A549 (cell line): ENCODE data around the gene GPR139. TPM values are rescaled to one million over a fixed set of nuclear protein-coding genes. Genes with fewer than 3 reads are reported as not detected.

ENCODE experiments used
- ATAC-seq, 2 experiments: fragments of 200-7000 bp in 1 of 2; fragments of >200 bp in 1 of 2; cut with Nextera tagmentation in 1 of 2; cut with Tn5 transposase in 1 of 2; 3 replicates each; pipeline versions ENCODE4 v1.8.0 to v1.9.1; 2018 to 2020; ENCODE audit warnings: mild to moderate bottlenecking in 1 of 2, moderate library complexity in 1 of 2
- CTCF ChIA-PET: fragments of 300-600 bp; sonication (Branson Sonifier 250); formaldehyde crosslinking; extraction: SDS; loops from one replicate; lab custom pipeline; 2021; ENCODE audit warnings: antibody characterized with exemption, inconsistent platforms; lab: Yijun Ruan, JAX
- POLR2A ChIA-PET: fragments of 350-600 bp; formaldehyde crosslinking; extraction: SDS; loops from one replicate; lab custom pipeline; 2021; ENCODE audit warnings: antibody characterized with exemption, inconsistent platforms; lab: Yijun Ruan, JAX
- DNase-seq, 2 experiments: peaks; one replicate each; pipeline versions ENCODE4 v3.0.0 to v3.0.0-alpha.2; 2011 to 2016; ENCODE audit warnings: low read depth in 1 of 2, low spot score in 1 of 2
- FAIRE-seq: peaks from 2 replicates; lab custom pipeline; 2011; peaks lifted over from hg19 to GRCh38; lab: Jason Lieb, UNC
- H3K27ac ChIP-seq, 2 experiments: fragments of >200 bp; sonication (Bioruptor Twin); formaldehyde crosslinking; 3 replicates each; pipeline ENCODE4 v1.5.1; 2016 to 2017
- H3K4me1 ChIP-seq: fragments of >200 bp; sonication (Bioruptor Twin); formaldehyde crosslinking; 3 replicates; pipeline ENCODE4 v1.6.1; 2016
- H3K4me2 ChIP-seq: fragments of >200 bp; sonication (Bioruptor Twin); formaldehyde crosslinking; 3 replicates; pipeline ENCODE4 v1.6.1; 2016
- H3K4me3 ChIP-seq: fragments of >200 bp; sonication (Bioruptor Twin); formaldehyde crosslinking; 3 replicates; pipeline ENCODE4 v1.5.1; 2016
- H3K9me3 ChIP-seq: fragments of >200 bp; sonication (Bioruptor Twin); formaldehyde crosslinking; 3 replicates; pipeline ENCODE4 v1.6.1; 2016
- CBX8 ChIP-seq: fragments of 200-600 bp; sonication (generic); IDR thresholded peaks from 2 replicates; pipeline ENCODE4 v1.6.1; 2016
- CEBPB ChIP-seq, 2 experiments: fragments of >200 bp in 1 of 2; sonication (Bioruptor Twin) in 1 of 2; formaldehyde crosslinking in 1 of 2; IDR thresholded peaks; 2 replicates each; pipeline ENCODE4 v1.6.1; 2012 to 2016
- CHD2 ChIP-seq: fragments of 150-350 bp; IDR thresholded peaks from 2 replicates; pipeline ENCODE4 v1.6.1; 2014; ENCODE audit warnings: low read length; ENCODE audit not compliant: partially characterized antibody
- CTCF ChIP-seq: fragments of >200 bp; sonication (Bioruptor Twin); formaldehyde crosslinking; IDR thresholded peaks from 3 replicates; pipeline ENCODE4 v1.5.1; 2016
- E2F6 ChIP-seq: IDR thresholded peaks from 2 replicates; pipeline ENCODE4 v1.6.1; 2012; ENCODE audit warnings: low read depth, borderline replicate concordance
- EHMT2 ChIP-seq: fragments of 200-600 bp; sonication (generic); IDR thresholded peaks from 2 replicates; pipeline ENCODE4 v1.6.1; 2016; ENCODE audit warnings: antibody characterized with exemption, low read depth, mild to moderate bottlenecking, moderate library complexity
- EP300 ChIP-seq, 2 experiments: fragments of >200 bp; sonication (Bioruptor Twin); formaldehyde crosslinking; IDR thresholded peaks; 2 replicates in 1 of 2; 3 replicates in 1 of 2; pipeline ENCODE4 v1.6.1; 2016 to 2017
- FOSL2 ChIP-seq, 2 experiments: fragments of 450-650 bp in 1 of 2; fragments of >200 bp in 1 of 2; sonication (Bioruptor Twin) in 1 of 2; formaldehyde crosslinking; IDR thresholded peaks; 2 replicates each; pipeline versions ENCODE4 v1.5.0 to v1.6.1; 2016 to 2020; ENCODE audit warnings: mild to moderate bottlenecking in 1 of 2, moderate library complexity in 1 of 2
- FOXS1 ChIP-seq: fragments of 250-450 bp; sonication (Bioruptor Pico); IDR thresholded peaks from 2 replicates; pipeline ENCODE4 v1.5.0; 2020; ENCODE audit warnings: mild to moderate bottlenecking, moderate library complexity
- HMGXB4 ChIP-seq: fragments of 250-450 bp; sonication (Bioruptor Pico); IDR thresholded peaks from 2 replicates; pipeline ENCODE4 v1.5.0; 2021; ENCODE audit warnings: mild to moderate bottlenecking, moderate library complexity, borderline replicate concordance
- HOXA7 ChIP-seq: fragments of 250-450 bp; sonication (Bioruptor Pico); IDR thresholded peaks from 2 replicates; pipeline ENCODE4 v1.5.0; 2020; ENCODE audit warnings: mild to moderate bottlenecking, moderate library complexity
- JUN ChIP-seq, 2 experiments: fragments of >200 bp; sonication (Bioruptor Twin); formaldehyde crosslinking; IDR thresholded peaks; 2 replicates in 1 of 2; 3 replicates in 1 of 2; pipeline ENCODE4 v1.6.1; 2016 to 2017
- KDM1A ChIP-seq: fragments of 200-600 bp; sonication (generic); IDR thresholded peaks from 2 replicates; pipeline ENCODE4 v1.6.1; 2016; ENCODE audit warnings: low read depth, mild to moderate bottlenecking
- NPAS2 ChIP-seq: fragments of 250-450 bp; sonication (Bioruptor Pico); IDR thresholded peaks from 2 replicates; pipeline ENCODE4 v1.8.0; 2022; ENCODE audit warnings: mild to moderate bottlenecking, moderate library complexity, borderline replicate concordance
- PBX3 ChIP-seq: IDR thresholded peaks from 2 replicates; pipeline ENCODE4 v1.6.1; 2012
- POLR2A ChIP-seq: IDR thresholded peaks from 2 replicates; pipeline ENCODE4 v1.6.1; 2012; ENCODE audit warnings: mild to moderate bottlenecking, low read length
- RARB ChIP-seq: fragments of 250-450 bp; sonication (Bioruptor Pico); IDR thresholded peaks from 2 replicates; pipeline ENCODE4 v1.8.0; 2021; ENCODE audit warnings: mild to moderate bottlenecking, moderate library complexity
- RFX5 ChIP-seq: fragments of 450-650 bp; IDR thresholded peaks from 2 replicates; pipeline ENCODE4 v1.7.1; 2014; ENCODE audit warnings: antibody characterized with exemption, mild to moderate bottlenecking, moderate library complexity
- WGBS: methylation state at CpG from one replicate; pipeline ENCODE4 v1.1.6; 2017; ENCODE audit errors: missing lambda C conversion rate; 5-methylcytosine and 5-hydroxymethylcytosine counted together
- polyA plus RNA-seq, 4 experiments: library from polyadenylated mRNA; depleted of rRNA in 3 of 4; stranded (reverse); fragments of >200 nt; fragmentation: RNase III in 1 of 4; extraction: RNeasy Plus Mini Kit Qiagen cat#74134 plus additional on column Dnase treatment in 1 of 4; gene quantifications; 2 replicates in 3 of 4; 3 replicates in 1 of 4; pipeline ENCODE4 v1.2.3, GENCODE V29; 2011 to 2017
- TF ChIP-seq, protein P1 (sequence below): fragments of 150-350 bp; IDR thresholded peaks from 2 replicates; pipeline ENCODE4 v1.6.1; 2014; ENCODE audit warnings: low read depth, mild to moderate bottlenecking, low read length
- TF ChIP-seq, protein P2 (sequence below): fragments of >200 bp; sonication (Bioruptor Twin); formaldehyde crosslinking; IDR thresholded peaks from 2 replicates; pipeline ENCODE4 v1.6.1; 2016
- TF ChIP-seq, protein P3 (sequence below): fragments of 450-650 bp; IDR thresholded peaks from 2 replicates; pipeline ENCODE4 v1.6.1; 2014; ENCODE audit warnings: antibody characterized with exemption
- TF ChIP-seq, protein P4 (sequence below): fragments of >200 bp; sonication (Bioruptor Twin); formaldehyde crosslinking; IDR thresholded peaks from 3 replicates; pipeline ENCODE4 v1.6.1; 2016

GPR139 gene
- polyA plus RNA-seq, 2 of the 4 experiments (the other 2 are of a cell fraction): not detected

GRCh38 chr16:19994466-19995170 is 79.1 kb downstream of the GPR139 start:
- FAIRE-seq (no peak), ATAC-seq (no peak), DNase-seq (no peak)
- H3K4me3 ChIP-seq: no peak overlapping the region
- CTCF ChIA-PET: no interaction called here
- WGBS: 46% methylated on average over 17 of the region's 17 CpGs
- no peaks in the 10 kb centered on the region for H3K9me3 ChIP-seq
- POLR2A ChIA-PET: no interaction called here
- no peak overlapping the region for H3K4me2 ChIP-seq
- TF ChIP-seq PBX3 (no peak), EHMT2 (no peak), RARB (CRISPR knock-in tag) (no peak)
- H3K4me1 ChIP-seq: no peaks in the 10 kb centered on the region
- no peak overlapping the region for H3K27ac ChIP-seq

GRCh38 chr16:19991614-19992013 is 82.1 kb downstream of the GPR139 start:
- TF ChIP-seq HMGXB4 (CRISPR knock-in tag) (no peak), CTCF (no peak), EP300 (IDR thresholded peaks at IDR 0.05) (no peak), CBX8 (no peak), POLR2A (no peak), KDM1A (no peak), FOSL2 (IDR thresholded peaks at IDR 0.05) (no peak), FOSL2 (CRISPR knock-in tag; IDR thresholded peaks at IDR 0.05) (no peak), CHD2 (no peak), CEBPB (IDR thresholded peaks at IDR 0.05) (no peak), RFX5 (no peak), RARB (CRISPR knock-in tag) (no peak), E2F6 (no peak), HOXA7 (CRISPR knock-in tag) (no peak), FOXS1 (CRISPR knock-in tag) (no peak), JUN (IDR thresholded peaks at IDR 0.05) (no peak), NPAS2 (CRISPR knock-in tag) (no peak)
- TF ChIP-seq, protein P1, sequence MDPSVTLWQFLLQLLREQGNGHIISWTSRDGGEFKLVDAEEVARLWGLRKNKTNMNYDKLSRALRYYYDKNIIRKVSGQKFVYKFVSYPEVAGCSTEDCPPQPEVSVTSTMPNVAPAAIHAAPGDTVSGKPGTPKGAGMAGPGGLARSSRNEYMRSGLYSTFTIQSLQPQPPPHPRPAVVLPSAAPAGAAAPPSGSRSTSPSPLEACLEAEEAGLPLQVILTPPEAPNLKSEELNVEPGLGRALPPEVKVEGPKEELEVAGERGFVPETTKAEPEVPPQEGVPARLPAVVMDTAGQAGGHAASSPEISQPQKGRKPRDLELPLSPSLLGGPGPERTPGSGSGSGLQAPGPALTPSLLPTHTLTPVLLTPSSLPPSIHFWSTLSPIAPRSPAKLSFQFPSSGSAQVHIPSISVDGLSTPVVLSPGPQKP: no peak
- TF ChIP-seq, protein P2, sequence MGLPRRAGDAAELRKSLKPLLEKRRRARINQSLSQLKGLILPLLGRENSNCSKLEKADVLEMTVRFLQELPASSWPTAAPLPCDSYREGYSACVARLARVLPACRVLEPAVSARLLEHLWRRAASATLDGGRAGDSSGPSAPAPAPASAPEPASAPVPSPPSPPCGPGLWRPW: no peak
- TF ChIP-seq, protein P3, sequence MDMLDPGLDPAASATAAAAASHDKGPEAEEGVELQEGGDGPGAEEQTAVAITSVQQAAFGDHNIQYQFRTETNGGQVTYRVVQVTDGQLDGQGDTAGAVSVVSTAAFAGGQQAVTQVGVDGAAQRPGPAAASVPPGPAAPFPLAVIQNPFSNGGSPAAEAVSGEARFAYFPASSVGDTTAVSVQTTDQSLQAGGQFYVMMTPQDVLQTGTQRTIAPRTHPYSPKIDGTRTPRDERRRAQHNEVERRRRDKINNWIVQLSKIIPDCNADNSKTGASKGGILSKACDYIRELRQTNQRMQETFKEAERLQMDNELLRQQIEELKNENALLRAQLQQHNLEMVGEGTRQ: no peak
- TF ChIP-seq, protein P4, sequence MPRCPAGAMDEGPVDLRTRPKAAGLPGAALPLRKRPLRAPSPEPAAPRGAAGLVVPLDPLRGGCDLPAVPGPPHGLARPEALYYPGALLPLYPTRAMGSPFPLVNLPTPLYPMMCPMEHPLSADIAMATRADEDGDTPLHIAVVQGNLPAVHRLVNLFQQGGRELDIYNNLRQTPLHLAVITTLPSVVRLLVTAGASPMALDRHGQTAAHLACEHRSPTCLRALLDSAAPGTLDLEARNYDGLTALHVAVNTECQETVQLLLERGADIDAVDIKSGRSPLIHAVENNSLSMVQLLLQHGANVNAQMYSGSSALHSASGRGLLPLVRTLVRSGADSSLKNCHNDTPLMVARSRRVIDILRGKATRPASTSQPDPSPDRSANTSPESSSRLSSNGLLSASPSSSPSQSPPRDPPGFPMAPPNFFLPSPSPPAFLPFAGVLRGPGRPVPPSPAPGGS: no peak
- TF ChIP-seq, all 56 proteins: peak for 0
- Histone ChIP-seq H3K4me3 (no peak overlapping the region), H3K9me3 (no peaks in the 10 kb centered on the region), H3K27ac (no peak overlapping the region), H3K4me2 (peak overlapping the region; percentile 39; the same call in 2 of the 3 replicates), H3K4me1 (no peaks in the 10 kb centered on the region)
- FAIRE-seq (no peak), ATAC-seq (peak; percentile 51 to 54; a peak in 3 of 6 replicates), DNase-seq (no peak)
- under 1% methylated on average over 7 of the region's 7 CpGs for WGBS
- POLR2A ChIA-PET: no interaction called here
- CTCF ChIA-PET: interaction anchor here (0.9 to 1.9 kb wide), 2 partner anchors 13 to 309 kb away, joined by 3 to 5 read pairs; no protein-coding TSS in a partner anchor
